ENCODE measurements around the gene SLAMF6.
"Not testable (repeated sequence)": the region's sequence is repeated elsewhere in the genome, so short reads cannot be mapped to it uniquely, and the experiment has no call there.

The SLAMF6 gene

GRCh38 chr1:160504651-160505050, 18.4 kb downstream of the SLAMF6 start:
- DNase-seq (ENCODE audit: low read depth, low spot score) = no peak

GRCh38 chr1:160503087-160503486, 20.0 kb downstream of the SLAMF6 start:
- no peak for DNase-seq (ENCODE audit: low read depth, low spot score)

GRCh38 chr1:160500321-160500990, 22.6 kb downstream of the SLAMF6 start:
- no peak for DNase-seq (ENCODE audit: low read depth, low spot score)

- DNase-seq (ENCODE audit: low read depth, low spot score) = no peak
Observed at GRCh38 chr1:160499631-160500030, 23.4 kb downstream of the SLAMF6 start.

- not testable (repeated sequence) for DNase-seq (ENCODE audit: low read depth, low spot score)
Observed at GRCh38 chr1:160498301-160499065, 24.6 kb downstream of the SLAMF6 start.

GRCh38 chr1:160496334-160496733, 26.7 kb downstream of the SLAMF6 start:
- DNase-seq (ENCODE audit: low read depth, low spot score) = no peak

- no peak for DNase-seq (ENCODE audit: low read depth, low spot score)
Observed at GRCh38 chr1:160494620-160495019, 28.4 kb downstream of the SLAMF6 start.

GRCh38 chr1:160492617-160493016, 30.4 kb downstream of the SLAMF6 start:
- DNase-seq (ENCODE audit: low read depth, low spot score) = no peak

GRCh38 chr1:160491981-160492380, 31.1 kb downstream of the SLAMF6 start:
- DNase-seq (ENCODE audit: low read depth, low spot score) = no peak

- DNase-seq (ENCODE audit: low read depth, low spot score) = no peak
Observed at GRCh38 chr1:160491017-160491416, 32.0 kb downstream of the SLAMF6 start.

GRCh38 chr1:160489513-160490261, 33.4 kb downstream of the SLAMF6 start:
- no peak for DNase-seq (ENCODE audit: low read depth, low spot score)

GRCh38 chr1:160488347-160489058, 34.6 kb downstream of the SLAMF6 start:
- no peak for DNase-seq (ENCODE audit: low read depth, low spot score)

- DNase-seq (ENCODE audit: low read depth, low spot score) = no peak
Observed at GRCh38 chr1:160486453-160486852, 36.6 kb downstream of the SLAMF6 start.

- DNase-seq (ENCODE audit: low read depth, low spot score) = no peak
Observed at GRCh38 chr1:160483505-160484185, 39.4 kb downstream of the SLAMF6 start.

GRCh38 chr1:160481979-160482596, 41.0 kb downstream of the SLAMF6 start:
- DNase-seq (ENCODE audit: low read depth, low spot score) = no peak

- DNase-seq (ENCODE audit: low read depth, low spot score) = not testable (repeated sequence)
Observed at GRCh38 chr1:160480781-160481180, 42.3 kb downstream of the SLAMF6 start.

- not testable (repeated sequence) for DNase-seq (ENCODE audit: low read depth, low spot score)
Observed at GRCh38 chr1:160479091-160479490, 44.0 kb downstream of the SLAMF6 start.

GRCh38 chr1:160474392-160475242, 48.4 kb downstream of the SLAMF6 start:
- DNase-seq (ENCODE audit: low read depth, low spot score) = no peak

GRCh38 chr1:160472112-160472511, 50.9 kb downstream of the SLAMF6 start:
- DNase-seq (ENCODE audit: low read depth, low spot score) = no peak

- DNase-seq (ENCODE audit: low read depth, low spot score) = no peak
Observed at GRCh38 chr1:160471253-160471652, 51.8 kb downstream of the SLAMF6 start.
